HepG2 (cell line): ENCODE data around the gene TDRD9. TPM values are rescaled to one million over a fixed set of nuclear protein-coding genes. Genes with fewer than 3 reads are reported as not detected.

ENCODE experiments used
- BORCS8-MEF2B ChIP-seq: sonication (generic); formaldehyde crosslinking; IDR thresholded peaks from 2 replicates; pipeline ENCODE4 v1.8.0; 2022; ENCODE audit warnings: mild to moderate bottlenecking, missing genetic modification reagents
- E2F5 ChIP-seq: sonication (generic); formaldehyde crosslinking; conservative IDR thresholded peaks from 2 replicates; pipeline ENCODE4 v1.4.0; 2020; ENCODE audit warnings: missing genetic modification reagents
- EZH2 ChIP-seq: conservative IDR thresholded peaks from 2 replicates; pipeline ENCODE4 v1.6.1; 2012; ENCODE audit warnings: mild to moderate bottlenecking, low read depth, low read length, moderate library complexity
- GZF1 ChIP-seq: sonication (generic); formaldehyde crosslinking; IDR thresholded peaks from 2 replicates; pipeline ENCODE4 v1.5.1; 2020; ENCODE audit warnings: mild to moderate bottlenecking, missing genetic modification reagents
- HMGA1 ChIP-seq: sonication (generic); formaldehyde crosslinking; conservative IDR thresholded peaks from 2 replicates; pipeline ENCODE4 v1.4.0; 2020; ENCODE audit warnings: missing genetic modification reagents
- JDP2 ChIP-seq: sonication (generic); formaldehyde crosslinking; IDR thresholded peaks from 2 replicates; pipeline ENCODE4 v1.8.1; 2022; ENCODE audit warnings: missing genetic modification reagents, borderline replicate concordance
- NCOA5 ChIP-seq: sonication (generic); formaldehyde crosslinking; IDR thresholded peaks from 2 replicates; pipeline ENCODE4 v1.4.0; 2020; ENCODE audit warnings: missing genetic modification reagents
- RAD21 ChIP-seq: fragments of 450-650 bp; formaldehyde crosslinking; IDR thresholded peaks from 2 replicates; pipeline ENCODE4 v1.5.0; 2020; ENCODE audit warnings: mild to moderate bottlenecking
- RFXANK ChIP-seq: IDR thresholded peaks from 2 replicates; pipeline ENCODE4 v1.6.1; 2016
- SMAD1 ChIP-seq: sonication (generic); formaldehyde crosslinking; IDR thresholded peaks from 2 replicates; pipeline ENCODE4 v1.4.0; 2020; ENCODE audit warnings: missing genetic modification reagents, low read depth, mild to moderate bottlenecking, borderline replicate concordance
- TRIM24 ChIP-seq: sonication (generic); formaldehyde crosslinking; IDR thresholded peaks from 2 replicates; pipeline ENCODE4 v1.8.0; 2022; ENCODE audit warnings: mild to moderate bottlenecking, missing genetic modification reagents
- ZBTB42 ChIP-seq: sonication (generic); formaldehyde crosslinking; IDR thresholded peaks from 2 replicates; pipeline ENCODE4 v1.5.0; 2020; ENCODE audit warnings: mild to moderate bottlenecking, missing genetic modification reagents
- ZNF101 ChIP-seq: sonication (generic); formaldehyde crosslinking; IDR thresholded peaks from 2 replicates; pipeline ENCODE4 v1.4.0; 2020; ENCODE audit warnings: mild to moderate bottlenecking, low read depth, missing genetic modification reagents, borderline replicate concordance
- ZNF430 ChIP-seq: sonication (generic); formaldehyde crosslinking; IDR thresholded peaks from 2 replicates; pipeline ENCODE4 v1.9.0; 2021; ENCODE audit warnings: mild to moderate bottlenecking, missing genetic modification reagents
- ZNF607 ChIP-seq: sonication (generic); formaldehyde crosslinking; IDR thresholded peaks from 2 replicates; pipeline ENCODE4 v1.5.1; 2020; ENCODE audit warnings: missing genetic modification reagents, mild to moderate bottlenecking, borderline replicate concordance
- ZNF609 ChIP-seq: sonication (generic); formaldehyde crosslinking; IDR thresholded peaks from 2 replicates; pipeline ENCODE4 v1.4.0; 2020; ENCODE audit warnings: mild to moderate bottlenecking, missing genetic modification reagents, borderline replicate concordance
- polyA plus RNA-seq, 8 experiments: library from polyadenylated mRNA; depleted of rRNA in 3 of 8; stranded (reverse) in 7 of 8; unstranded in 1 of 8; fragments of >200 nt; fragmentation: Illumina TruSeq in 4 of 8; extraction: Trizol in 4 of 8; gene quantifications; 2 replicates each; pipeline versions ENCODE4 v1.2.1 to v1.2.3, GENCODE V29; 2011 to 2016; ENCODE audit warnings: low read depth in 4 of 8, missing spikeins in 1 of 8, mixed read lengths in 1 of 8; ENCODE audit not compliant: insufficient read depth in 1 of 8
- total RNA-seq, 5 experiments: library from RNA; depleted of rRNA; stranded (reverse); fragments of >200 nt; fragmentation: Illumina TruSeq; extraction: Trizol; gene quantifications; 2 replicates each; pipeline ENCODE4 v1.2.3, GENCODE V29; 2016; ENCODE audit warnings: low read depth in 1 of 5
- TF ChIP-seq, protein P1 (sequence below): IDR thresholded peaks from 2 replicates; pipeline ENCODE4 v1.6.1; 2012; ENCODE audit warnings: low read depth, low read length, improper control_type of control experiment
- TF ChIP-seq, protein P2 (sequence below): sonication (generic); formaldehyde crosslinking; IDR thresholded peaks from 2 replicates; pipeline ENCODE4 v1.8.1; 2023; ENCODE audit warnings: mild to moderate bottlenecking, missing genetic modification reagents
- TF ChIP-seq, protein P3 (sequence below): sonication (generic); formaldehyde crosslinking; IDR thresholded peaks from 2 replicates; pipeline ENCODE4 v1.5.1; 2020; ENCODE audit warnings: missing genetic modification reagents, mild to moderate bottlenecking, borderline replicate concordance

The TDRD9 gene
- total and polyA plus RNA-seq, 2 of the 13 experiments (the other 11 are each of a cell fraction or from before 2014, with no cell fraction given): not detected

DNA sequence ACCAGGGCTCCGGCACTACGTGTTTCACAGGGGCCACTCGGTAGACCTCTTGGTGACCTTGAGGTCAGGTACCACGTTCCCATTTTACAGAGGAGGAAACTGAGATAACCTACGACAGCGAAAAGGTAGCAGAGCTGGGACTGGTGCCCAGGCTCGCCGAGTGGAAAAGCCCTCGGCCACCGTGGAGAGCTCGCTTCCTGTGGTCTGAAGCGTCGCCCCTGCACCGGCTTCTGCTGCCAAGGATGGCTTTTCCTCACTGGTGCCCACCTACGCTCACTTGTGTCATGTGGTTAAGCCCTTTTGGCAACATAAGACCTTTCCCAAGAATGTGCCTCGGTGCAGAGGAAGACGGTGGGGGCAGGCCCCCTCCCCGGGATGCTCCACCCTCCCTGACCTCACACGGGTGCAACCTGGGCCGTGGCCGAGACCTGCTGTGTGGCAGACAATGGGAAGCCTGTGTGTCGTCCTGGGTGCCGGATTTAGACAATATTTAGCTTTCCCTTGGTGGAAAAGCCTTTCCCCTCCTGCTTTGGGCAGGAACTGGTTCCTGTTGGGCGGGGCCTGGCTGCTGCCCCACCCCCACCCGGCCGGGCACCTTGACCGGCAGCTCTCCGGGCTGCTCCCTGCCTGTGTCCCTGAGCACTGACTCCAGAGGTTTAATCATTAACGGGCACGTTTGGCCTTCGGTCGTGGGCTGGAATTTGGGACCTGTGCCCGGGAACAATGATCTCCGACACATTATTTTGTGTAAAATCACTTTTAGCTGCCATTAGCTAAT, 48.5 kb upstream of the TDRD9 start (continued):
- TF ChIP-seq JDP2: no peak
- TF ChIP-seq ZNF609 (CRISPR knock-in tag): peak; percentile 85; the same call in 1 of the 2 replicates
- no peak; the same call in 1 of the 2 replicates for TF ChIP-seq ZNF607 (CRISPR knock-in tag)
- TF ChIP-seq RAD21 (CRISPR knock-in tag): peak; percentile 13
- TF ChIP-seq ZBTB42 (CRISPR knock-in tag): no peak
- TF ChIP-seq, protein P1, sequence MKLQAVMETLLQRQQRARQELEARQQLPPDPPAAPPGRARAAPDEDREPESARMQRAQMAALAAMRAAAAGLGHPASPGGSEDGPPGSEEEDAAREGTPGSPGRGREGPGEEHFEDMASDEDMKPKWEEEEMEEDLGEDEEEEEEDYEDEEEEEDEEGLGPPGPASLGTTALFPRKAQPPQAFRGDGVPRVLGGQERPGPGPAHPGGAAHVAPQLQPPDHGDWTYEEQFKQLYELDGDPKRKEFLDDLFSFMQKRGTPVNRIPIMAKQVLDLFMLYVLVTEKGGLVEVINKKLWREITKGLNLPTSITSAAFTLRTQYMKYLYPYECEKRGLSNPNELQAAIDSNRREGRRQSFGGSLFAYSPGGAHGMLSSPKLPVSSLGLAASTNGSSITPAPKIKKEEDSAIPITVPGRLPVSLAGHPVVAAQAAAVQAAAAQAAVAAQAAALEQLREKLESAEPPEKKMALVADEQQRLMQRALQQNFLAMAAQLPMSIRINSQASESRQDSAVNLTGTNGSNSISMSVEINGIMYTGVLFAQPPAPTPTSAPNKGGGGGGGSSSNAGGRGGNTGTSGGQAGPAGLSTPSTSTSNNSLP: peak; percentile 57; the same call in 1 of the 2 replicates
- no peak for TF ChIP-seq TRIM24 (CRISPR knock-in tag)
- no peak for TF ChIP-seq NCOA5 (CRISPR knock-in tag)
- no peak for TF ChIP-seq EZH2
- TF ChIP-seq ZNF430 (CRISPR knock-in tag): peak; percentile 81; the same call in 1 of the 2 replicates
- TF ChIP-seq ZNF101 (CRISPR knock-in tag): no peak
- no peak for TF ChIP-seq SMAD1 (CRISPR knock-in tag)
- TF ChIP-seq, protein P2, sequence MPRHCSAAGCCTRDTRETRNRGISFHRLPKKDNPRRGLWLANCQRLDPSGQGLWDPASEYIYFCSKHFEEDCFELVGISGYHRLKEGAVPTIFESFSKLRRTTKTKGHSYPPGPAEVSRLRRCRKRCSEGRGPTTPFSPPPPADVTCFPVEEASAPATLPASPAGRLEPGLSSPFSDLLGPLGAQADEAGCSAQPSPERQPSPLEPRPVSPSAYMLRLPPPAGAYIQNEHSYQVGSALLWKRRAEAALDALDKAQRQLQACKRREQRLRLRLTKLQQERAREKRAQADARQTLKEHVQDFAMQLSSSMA (CRISPR knock-in tag): no peak
- TF ChIP-seq, protein P3, sequence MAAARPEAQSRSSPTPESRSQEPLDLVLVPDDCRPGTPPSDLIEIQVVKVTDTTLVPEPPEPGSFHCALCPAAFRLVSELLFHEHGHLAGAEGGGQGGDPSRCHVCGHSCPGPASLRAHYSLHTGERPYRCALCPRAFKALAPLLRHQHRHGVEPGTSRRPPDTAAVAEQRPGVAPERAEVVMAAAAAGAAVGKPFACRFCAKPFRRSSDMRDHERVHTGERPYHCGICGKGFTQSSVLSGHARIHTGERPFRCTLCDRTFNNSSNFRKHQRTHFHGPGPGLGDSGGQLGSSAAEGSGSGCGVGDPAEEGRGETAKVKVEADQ (CRISPR knock-in tag): no peak
- 0 out of 2 replicates have a peak, but pooled peaks have one; percentile 49 for TF ChIP-seq RFXANK (CRISPR knock-in tag)
- no peak for TF ChIP-seq HMGA1
- no peak for TF ChIP-seq E2F5 (CRISPR knock-in tag)
- peak; percentile 48; the same call in 1 of the 2 replicates for TF ChIP-seq BORCS8-MEF2B (CRISPR knock-in tag)
- no peak for TF ChIP-seq GZF1 (CRISPR knock-in tag)
